ENCODE results near the gene XPNPEP3.

XPNPEP3 gene

DNA sequence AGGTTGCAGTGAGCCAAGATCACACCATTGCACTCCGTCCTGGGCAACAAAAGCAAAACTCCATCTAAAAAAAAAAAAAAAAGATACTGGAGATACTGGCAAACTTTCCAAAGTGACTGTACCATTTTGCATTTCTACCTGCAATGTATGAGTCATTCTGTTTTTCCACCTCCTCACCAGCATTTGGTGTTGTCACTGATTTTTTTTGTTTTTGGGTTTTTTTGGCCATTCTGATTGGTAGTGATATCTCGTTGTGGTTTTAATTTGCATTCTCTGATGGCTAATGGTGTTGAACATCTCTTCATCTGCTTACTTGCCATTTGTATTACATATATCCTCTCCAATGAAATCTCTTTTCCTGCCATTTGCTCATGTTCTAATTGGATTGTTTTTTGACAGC lies 82.3 kb downstream of the XPNPEP3 start:
- DNase-seq (ENCODE audit: low read depth) = no peak

DNA sequence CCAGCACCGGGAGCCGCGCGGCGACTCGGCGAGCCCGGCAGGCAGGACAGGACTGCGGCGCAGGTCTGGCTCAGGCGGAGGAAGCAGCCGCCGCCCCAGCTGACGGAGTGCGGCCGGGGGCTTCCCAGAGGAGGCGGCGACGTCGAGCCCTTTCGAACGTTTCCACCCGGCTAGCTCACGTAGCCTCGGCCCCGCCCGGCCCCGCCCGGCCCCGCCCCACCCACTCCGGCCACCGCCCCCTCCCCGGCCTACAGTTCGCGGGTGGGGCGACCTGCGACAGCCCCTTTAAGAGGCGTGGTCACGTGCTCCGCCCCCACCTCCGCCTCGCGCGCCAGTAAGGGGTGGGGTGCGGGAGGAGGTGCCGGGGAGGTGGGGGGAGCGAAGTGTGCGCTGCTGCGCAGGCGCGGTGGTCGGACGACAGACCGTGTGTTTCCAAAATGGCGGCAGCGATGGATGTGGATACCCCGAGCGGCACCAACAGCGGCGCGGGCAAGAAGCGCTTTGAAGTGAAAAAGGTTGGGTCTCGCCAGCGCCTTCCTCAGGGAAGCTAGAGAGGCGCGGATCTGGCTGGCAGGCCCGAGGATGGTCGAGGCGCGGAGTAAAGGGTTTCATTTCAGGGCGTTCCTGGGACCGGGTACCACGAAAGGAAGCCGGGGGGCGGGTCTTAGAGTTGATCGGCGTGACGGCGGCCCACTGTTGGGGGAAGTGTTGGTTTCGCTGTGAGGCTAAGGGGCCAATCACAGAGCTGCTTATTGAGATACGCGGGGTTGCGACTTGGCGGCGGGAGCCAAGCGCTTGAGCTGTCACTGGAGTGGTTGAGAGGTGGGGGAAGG lies 94.2 kb downstream of the XPNPEP3 start, which contains the start of gene RBX1:
Gene RBX1, plus strand, starts transcription at position 417 of the 833 bp plus-strand sequence. Its CDS starts 21 bp downstream, at position 438.
- DNase-seq (ENCODE audit: low read depth) = peak; percentile 99

GRCh38 chr22:40951795-40952605 lies 95.1 kb downstream of the XPNPEP3 start:
- DNase-seq (ENCODE audit: low read depth) = peak; percentile 35

DNA sequence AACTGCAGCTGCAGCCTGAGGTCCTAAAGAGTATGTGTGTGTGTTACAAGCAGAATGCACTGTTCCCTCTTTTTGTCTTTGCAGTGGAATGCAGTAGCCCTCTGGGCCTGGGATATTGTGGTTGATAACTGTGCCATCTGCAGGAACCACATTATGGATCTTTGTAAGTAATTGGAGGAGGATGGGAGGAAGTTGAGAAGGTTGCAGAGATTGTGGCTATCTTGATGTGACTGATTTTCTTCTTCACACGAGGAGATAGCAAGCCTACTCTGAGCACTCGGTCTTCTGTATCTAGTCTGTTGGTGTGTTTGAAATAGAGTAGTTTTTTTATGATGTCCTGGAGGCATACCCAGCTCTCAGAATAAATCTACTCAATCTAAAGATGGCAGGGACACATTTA lies 96.5 kb downstream of the XPNPEP3 start:
- DNase-seq (ENCODE audit: low read depth) = no peak

DNA sequence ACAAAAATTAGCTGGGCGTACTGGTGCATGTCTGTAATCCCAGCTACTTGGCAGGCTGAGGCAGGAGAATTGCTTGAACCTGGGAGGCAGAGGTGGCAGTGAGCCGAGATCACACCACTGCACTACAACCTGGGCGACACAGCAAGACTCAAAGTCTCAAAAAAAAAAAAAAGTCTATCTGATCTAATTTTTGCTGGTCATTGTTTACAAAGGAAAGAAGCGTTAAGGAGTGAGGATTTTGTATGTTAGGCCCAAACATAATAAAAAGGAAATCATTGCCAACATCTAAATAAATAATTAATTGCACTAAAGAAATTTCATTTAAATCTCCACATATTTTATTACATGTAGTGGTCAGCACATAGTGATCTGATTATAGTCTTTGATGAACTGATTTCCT lies 97.2 kb downstream of the XPNPEP3 start:
- no peak for DNase-seq (ENCODE audit: low read depth)

DNA sequence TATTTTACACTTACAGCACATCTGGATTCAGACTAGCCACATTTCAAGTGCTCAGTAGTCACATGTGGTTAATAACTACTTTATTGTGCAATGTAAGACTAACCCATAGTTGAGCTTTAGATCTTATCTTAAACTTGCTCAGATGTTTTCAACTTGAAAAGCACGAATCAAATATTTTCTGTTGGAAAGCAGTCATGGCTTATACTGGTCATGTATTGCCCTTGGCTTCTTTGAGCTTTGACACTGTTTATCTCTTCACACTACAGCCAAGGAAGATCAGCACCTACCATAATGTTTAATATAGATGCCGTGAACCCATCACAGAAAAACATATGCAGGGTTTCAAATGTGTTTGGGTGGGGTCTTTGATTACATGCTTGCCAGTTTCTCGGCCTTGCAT lies 98.6 kb downstream of the XPNPEP3 start:
- DNase-seq (ENCODE audit: low read depth) = peak; percentile 26

DNA sequence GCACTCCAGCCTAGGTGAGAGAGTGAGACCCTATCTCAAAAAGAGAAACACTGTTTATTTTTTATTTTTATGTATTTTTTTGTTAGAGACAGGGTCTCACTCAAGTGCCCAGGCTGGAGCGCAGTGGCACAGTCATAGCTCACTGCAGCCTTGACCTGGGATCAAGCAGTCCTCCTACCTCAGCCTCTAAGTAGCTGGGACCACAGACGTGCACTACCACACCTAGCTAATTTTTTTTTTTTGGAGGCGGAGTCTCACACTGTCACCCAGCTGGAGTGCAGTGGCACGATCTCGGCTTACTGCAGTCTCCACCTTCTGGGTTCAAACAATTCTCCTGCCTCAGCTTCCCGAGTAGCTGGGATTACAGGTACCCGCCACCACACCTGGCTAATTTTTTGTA lies 100.7 kb downstream of the XPNPEP3 start:
- no peak for DNase-seq (ENCODE audit: low read depth)

DNA sequence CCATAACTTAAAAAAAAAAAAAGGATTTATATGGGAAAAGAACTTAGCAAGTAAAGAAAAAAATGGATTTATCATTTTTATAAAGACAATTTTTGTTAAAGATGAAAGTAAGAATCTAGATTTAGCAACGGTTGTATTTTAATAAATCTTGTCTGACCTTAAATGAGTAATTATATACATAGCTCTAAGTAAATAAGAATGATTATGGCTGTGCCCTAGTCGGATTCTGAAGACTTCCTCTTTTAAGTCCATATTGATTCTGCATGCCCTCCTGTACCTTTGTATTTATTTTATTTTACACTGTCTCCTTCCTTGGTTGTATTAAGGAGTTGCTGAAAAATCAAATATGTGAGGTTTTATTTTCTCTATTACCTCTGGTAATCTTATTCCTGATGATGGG lies 101.4 kb downstream of the XPNPEP3 start:
- DNase-seq (ENCODE audit: low read depth) = no peak

DNA sequence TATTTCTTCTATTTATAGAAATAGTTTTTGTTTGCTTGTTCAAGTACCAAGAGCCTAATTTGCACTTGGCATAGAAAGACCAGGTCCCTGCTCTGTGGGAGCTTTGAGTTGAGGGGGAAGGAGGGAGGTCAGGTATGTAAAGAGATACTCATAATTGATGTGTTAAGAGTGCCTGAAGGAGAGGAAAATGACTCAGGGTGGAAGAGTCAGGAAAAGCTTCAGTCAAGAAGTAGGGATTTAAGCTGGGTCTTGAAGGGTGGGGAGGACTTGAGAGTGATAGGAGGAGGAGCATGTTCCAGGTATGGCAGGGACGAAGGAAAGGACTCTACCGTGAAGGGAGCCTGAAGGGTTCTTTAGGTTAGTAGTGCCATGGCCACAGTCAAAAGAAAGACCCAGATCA lies 103.2 kb downstream of the XPNPEP3 start:
- DNase-seq (ENCODE audit: low read depth) = peak; percentile 9

DNA sequence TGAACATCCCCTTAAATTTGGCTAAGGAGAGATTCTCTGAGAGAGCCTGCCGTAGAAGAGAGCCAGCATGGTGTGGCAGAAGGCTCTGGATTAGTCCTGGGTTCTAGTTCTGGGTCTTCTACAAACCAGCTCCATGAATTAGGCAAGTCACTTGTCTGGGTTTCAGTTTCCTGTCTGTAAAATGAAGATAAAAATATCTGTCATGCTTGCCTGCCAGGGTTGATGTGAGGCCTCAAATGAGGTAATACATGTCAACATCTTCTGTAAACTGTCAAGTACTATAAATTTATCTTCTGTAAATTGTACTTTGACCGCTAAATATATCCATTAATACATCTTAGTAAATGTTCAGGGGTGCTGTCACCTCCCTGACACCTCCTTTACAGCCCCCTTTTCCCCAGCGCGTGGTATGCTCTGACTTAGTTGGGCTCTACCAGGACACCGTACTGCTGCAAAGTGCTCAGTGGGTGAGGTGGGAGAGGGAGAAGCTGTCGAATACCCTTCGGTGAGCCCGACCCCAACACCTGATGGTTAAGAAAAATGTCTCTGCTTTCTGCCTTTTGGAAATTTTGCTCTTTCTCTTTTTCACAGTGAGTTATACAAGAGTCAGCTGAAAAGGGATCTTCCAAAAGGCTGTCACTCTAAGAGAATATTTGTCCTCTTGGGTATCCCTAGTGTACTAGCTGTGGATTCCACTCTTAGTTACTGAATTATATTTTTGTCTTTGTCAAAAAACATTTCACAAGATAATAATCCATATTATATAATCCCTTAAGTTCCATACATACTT lies 109.2 kb downstream of the XPNPEP3 start:
- DNase-seq (ENCODE audit: low read depth) = no peak

GRCh38 chr22:40966726-40967085 lies 109.8 kb downstream of the XPNPEP3 start:
- DNase-seq (ENCODE audit: low read depth) = no peak

GRCh38 chr22:40967111-40967760 lies 110.3 kb downstream of the XPNPEP3 start:
- DNase-seq (ENCODE audit: low read depth) = no peak

DNA sequence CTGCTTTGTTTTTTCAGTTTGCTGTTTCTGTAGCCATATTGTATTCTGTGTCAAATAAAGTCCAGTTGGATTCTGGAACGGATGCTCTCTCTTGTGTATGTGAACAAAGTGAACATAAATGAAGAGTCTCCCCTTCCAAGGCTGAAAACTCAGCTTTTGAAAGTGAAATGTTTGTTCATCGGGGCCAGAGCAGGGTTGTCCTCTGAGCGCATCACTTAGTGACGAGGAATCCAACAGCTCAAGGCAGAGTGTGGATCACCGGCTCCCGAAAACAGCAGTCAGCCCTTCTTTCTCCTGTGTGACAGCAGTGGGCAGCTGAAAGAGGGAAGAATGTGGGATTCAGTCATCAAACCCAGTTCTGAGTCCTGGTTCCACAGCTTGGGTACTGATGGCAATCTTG lies 115.6 kb downstream of the XPNPEP3 start:
- DNase-seq (ENCODE audit: low read depth) = no peak

- no peak for DNase-seq (ENCODE audit: low read depth)
These were observed 116.2 kb downstream of the XPNPEP3 start for GRCh38 chr22:40973144-40973543.

GRCh38 chr22:40975366-40975765 lies 118.4 kb downstream of the XPNPEP3 start:
- no peak for DNase-seq (ENCODE audit: low read depth)

- no peak for DNase-seq (ENCODE audit: low read depth)
These were observed 120.1 kb downstream of the XPNPEP3 start for GRCh38 chr22:40976866-40977700.

DNA sequence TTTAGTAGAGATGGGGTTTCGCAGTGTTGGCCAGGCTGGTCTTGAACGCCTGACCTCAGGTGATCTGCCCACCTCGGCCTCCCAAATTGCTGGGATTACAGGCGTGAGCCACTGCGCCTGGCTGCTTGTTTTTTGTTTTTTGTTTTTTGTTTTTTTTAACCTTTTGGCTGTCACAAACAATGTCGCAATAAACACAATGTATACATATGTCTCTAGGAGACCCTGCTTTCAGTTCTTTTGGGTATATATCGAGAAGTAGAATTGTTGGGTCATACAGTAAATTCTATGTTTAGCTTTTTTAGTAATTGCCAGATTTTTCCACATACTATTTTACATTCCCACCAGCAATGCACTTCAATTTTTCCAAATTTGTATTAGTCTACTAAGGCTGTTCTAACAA lies 122.2 kb downstream of the XPNPEP3 start:
- DNase-seq (ENCODE audit: low read depth) = no peak

DNA sequence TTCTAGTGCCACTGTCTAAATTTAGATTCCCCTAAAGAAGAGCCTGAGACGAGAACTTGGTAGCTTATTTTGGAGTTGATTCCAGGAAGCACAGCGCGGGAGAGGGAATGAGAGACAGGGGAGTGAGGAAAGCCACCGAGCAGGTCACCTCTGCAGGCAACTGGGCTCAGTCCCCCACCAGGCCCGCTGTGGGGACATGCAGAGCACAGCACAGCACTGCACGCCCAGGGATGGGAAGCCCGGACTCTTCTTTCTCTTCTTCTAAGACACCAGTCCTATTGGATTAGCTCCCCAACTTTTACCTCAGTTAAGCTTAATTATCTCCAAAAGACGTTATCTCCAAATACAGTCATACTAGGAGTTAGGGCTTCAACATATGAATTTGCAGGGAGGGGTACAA lies 122.9 kb downstream of the XPNPEP3 start:
- DNase-seq (ENCODE audit: low read depth) = no peak
